ENCODE data around the gene GYPC.

GYPC gene

DNA sequence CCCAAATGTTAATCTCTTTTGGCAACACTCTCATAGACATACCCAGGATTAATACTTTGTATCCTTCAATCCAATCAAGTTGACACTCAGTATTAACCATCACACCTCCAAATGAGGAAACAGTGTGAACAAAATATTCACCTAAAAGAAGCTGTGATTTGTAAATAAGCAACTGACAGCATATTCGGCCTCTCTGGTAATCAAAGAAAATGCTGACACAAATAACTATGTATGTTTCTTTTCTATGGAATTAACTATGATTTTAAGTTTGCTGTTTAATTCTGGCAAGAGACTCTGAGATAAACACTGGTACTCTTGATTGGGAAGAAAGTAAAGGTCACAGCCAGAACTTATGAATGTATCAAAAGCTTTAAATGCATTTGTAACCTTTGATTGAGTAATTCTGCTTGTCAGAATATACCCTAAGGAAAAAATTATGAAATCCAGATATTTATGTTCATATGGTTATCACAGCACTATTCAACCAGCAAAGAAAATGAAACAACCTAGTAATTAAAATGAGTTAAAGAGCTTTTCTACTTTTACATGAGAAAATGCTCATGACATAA is 3.6 kb upstream of the GYPC start:
- no peak for DNase-seq

GRCh38 chr2:126653109-126653508 is 2.8 kb upstream of the GYPC start:
- no peak for DNase-seq

DNA sequence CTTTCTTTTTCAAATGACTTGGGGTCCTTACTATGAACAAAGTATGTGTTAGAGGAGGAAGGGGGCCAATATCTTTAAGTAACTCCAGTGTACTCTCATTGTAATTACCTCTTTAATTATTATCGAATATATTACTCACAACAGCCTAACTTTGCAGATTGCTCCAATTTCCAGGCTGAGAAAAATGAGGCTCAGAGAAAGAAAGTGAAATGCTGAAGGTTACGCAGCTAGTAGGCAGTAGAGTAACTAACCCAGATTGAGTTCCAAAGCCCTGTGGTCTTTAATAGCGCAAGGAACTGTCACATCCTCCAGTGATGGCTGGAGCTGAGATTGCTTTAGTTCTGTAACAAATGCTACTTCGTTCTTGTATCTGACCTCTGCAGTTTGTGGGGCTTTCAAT is 2.2 kb upstream of the GYPC start:
- no peak for DNase-seq

GRCh38 chr2:126655051-126655450 is 907 bp upstream of the GYPC start:
- DNase-seq, result no peak

GRCh38 chr2:126656431-126657147 is 631 bp downstream of the GYPC start:
- peak; percentile 33 for DNase-seq

GRCh38 chr2:126657148-126657635 is 1.2 kb downstream of the GYPC start:
- DNase-seq, result peak; percentile 39

DNA sequence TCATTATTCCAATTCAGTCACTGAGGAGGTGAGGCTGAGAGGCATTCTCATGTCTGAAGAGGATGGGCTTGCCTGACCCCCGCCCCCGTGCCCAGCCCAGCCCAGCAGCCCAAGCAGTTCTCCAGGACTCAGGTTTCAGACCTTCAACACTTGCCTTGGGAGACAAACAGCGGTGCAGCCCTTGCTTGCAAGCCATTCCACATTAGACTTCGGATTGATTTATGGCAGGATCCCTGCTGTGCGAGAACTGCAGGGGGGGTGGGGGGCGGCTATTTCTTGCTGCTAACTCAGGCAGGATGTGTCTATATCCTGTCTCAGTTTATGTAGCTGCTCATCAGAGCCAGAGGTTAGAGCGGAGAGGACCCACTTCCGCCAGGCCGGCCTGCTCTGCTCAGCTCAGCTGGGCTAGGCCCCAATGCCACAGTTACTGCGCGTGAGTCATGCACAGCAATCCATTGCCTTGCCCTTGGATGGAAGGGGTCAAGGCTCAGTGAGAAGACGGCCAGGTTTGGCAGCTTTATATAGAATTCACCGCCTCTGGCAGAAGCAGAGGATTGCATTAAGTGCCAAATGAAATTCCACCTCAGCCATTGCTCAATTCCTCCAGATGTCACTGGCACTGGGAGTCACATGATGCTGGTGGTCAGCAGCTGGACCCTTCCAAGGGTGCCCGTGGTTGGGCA is 1.8 kb downstream of the GYPC start:
- peak; percentile 60 for DNase-seq

DNA sequence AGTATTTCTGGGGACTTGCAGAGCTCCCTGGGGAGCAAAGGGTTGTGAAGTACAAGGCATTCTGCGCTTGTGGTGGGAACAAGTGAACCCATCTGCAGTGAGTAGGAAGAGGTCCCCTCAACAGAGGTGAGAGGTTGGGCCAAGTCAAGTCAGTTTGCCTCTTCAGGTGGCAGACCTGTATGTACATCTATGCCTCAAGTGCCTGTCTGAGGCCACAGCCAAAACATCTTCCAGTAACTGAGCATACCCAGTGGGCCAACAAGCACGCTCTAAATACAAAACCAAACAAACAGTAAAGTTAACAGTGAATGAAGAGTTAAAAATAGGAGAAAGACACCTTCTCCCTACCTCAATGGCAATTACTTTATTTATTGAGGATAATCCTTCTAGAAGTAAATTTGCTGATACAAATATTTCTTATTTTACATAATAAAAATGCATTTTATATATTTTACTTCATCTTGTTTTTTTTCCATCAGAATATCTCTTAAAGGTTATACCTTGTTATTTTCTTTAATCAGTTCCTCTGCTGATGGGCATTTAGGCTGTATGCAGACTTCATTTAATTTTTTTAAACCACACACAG is 2.5 kb downstream of the GYPC start:
- DNase-seq, result no peak

- DNase-seq, result peak; percentile 13
Observed at GRCh38 chr2:126658905-126659561, 3.1 kb downstream of the GYPC start.

GRCh38 chr2:126659562-126660467 is 3.9 kb downstream of the GYPC start:
- no peak for DNase-seq

- DNase-seq, result no peak
Observed at GRCh38 chr2:126660971-126661370, 5.0 kb downstream of the GYPC start.

DNA sequence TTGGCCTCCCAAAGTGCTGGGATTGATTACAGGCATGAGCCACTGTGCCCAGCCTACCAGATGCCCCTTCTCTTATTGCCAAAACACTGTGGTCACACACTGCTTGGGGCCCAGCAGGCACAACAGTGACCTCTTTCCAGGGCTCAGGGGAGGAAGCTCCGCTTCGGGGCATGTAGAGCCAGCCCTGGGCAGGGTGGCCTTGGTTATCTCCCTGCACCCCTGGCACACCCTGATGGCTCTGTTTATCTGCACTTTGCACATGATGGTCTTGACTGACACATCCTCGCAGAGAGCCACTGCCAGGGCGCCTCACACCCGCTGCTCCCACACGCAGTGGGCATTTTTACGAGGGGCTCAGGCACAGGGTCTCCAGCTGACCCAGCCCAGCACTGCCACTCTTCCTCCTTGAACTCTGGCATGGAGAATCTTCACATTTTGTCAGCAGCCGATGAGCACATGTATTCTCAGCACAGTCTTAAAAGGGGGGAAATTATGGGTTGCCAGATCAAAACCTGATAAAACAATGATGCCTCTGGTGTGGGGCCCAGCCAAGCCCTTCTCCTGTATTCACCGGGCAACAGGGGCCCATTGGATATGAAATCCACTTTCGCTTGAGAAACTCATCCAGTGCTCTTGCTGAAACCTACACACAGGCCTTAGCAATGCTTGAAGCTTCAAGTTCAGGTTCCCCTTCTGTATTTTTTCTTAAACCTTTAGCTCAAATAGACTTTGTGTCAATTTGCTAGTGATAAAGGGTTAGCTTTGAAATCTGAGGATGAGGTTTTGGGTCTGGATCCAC is 5.9 kb downstream of the GYPC start:
- no peak for DNase-seq

DNA sequence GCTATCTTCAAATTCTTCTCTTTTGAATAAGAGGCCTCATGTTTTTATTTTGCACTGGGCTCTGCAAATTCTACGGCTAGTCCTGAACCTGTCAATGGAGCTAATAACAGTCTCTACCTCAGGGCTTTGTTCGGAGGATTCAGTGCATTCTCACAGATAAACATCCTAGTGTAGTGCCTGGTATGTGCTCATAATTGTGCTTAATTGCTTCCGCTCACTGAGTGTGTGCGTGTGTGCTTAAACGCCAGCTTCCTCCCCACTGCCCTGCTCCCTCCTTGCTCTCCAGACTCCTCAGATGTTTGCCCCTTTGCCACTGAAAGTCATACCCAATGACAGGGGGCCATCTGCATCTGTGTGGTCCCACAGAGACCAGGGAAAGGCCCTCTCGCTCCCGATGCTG is 6.7 kb downstream of the GYPC start:
- no peak for DNase-seq

DNA sequence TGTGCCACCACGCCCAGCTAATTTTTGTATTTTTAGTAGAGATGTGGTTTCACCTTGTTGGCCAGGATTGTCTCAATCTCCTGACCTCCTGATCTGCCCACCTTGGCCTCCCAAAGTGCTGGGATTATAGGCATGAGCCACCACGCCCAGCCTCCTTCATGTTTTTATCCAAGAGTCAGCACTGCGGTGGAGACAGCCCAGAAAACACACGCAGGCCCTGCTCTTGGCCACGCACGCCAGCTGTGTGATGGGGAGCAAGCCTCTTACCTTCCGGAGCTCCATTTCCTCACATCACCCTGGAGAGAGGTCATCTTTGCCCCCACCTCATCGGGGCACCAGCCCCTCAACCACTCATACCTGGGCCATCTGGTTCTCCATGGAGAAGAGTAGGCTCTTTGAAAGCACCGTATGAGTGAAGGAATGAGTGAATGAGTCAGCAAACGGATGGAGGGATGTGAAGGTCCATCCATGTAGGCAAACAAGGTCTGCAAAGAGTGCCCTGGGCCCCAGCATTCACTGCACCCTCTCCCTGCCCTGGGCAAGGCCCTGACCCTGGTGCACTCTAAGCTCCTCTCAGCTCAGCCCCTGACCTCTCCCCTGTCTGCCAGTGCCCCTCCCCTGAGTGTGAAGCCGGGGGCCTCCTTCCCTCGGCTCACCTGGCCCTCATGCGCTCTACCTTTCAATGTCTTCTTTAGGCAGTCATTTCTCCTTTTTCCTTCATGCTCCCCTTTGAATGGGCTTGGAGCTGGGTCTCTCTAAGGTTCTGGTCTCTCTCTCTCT is 7.4 kb downstream of the GYPC start:
- DNase-seq, result no peak

GRCh38 chr2:126664234-126664633 is 8.3 kb downstream of the GYPC start:
- no peak for DNase-seq

GRCh38 chr2:126664639-126665038 is 8.7 kb downstream of the GYPC start:
- DNase-seq, result no peak

DNA sequence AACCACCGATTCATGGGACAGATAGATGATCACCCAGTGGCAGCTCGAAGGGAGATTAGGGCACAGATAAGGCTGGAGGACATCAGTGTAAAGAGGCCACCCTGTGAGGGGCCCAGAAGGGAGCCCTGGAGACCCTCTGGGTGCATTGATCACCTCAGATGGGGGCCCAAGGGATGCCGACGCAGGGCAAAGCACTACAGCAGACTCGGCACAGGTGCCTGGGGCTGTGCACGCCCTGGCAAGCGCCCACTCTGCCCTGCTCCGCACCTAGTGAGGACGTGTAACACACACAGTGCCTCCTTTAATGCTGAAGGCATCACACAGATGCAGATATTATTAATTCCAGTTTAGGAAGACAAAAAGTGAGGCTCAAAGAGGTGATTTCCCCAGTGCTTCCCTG is 9.5 kb downstream of the GYPC start:
- DNase-seq, result no peak

GRCh38 chr2:126668254-126668653 is 12.3 kb downstream of the GYPC start:
- DNase-seq, result no peak

DNA sequence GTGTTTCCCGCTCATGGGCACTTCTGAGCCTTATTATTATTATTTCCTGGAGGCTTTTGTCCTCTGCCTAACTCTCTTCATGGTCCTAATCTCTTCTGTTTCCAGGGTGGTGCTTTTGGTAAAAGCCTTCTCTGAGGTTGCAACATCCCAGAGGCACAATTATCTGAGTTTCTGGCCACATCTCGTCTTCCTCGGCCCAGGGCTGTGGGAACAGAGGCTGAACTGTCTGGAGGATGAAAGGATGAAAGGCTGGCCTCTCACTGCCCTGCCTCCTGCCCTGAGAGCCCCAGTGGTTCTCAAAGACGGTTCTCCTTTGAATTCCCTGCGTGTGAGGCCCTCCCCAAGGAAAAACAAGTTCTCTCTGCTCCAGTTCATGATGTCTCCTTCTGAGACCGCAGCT is 13.8 kb downstream of the GYPC start:
- DNase-seq, result no peak

DNA sequence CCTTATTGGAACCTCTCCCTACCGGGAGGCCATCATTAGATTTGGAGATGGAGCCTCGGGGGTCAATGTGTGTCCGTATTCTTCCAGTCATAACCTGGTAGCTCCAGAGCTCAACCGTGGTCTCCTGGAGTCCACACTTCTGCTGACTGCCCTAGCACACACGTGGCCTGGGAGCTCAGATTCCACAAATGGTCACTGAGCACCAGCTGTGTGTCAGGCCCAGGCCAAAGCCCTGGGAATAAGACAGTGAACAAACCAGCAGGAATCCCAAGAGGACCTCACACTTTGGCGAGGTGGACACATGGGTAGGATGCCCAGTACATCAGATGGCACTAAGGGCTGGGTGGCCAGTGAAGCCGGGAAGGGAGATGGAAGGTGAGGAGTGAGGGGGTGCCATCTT is 15.5 kb downstream of the GYPC start:
- DNase-seq, result no peak

All from activated CD4-positive, alpha-beta T cell treated with anti-CD3 and anti-CD28 coated beads, Interleukin-2, amount 50 U/mL, for 1 hour (primary cell).